Esophagus muscularis mucosa (tissue), 4 donors: Measurements from ENCODE around the gene ST3GAL3.

Source experiments
- EP300 ChIP-seq: sonication (generic); formaldehyde crosslinking; IDR thresholded peaks from one replicate; pipeline ENCODE4 v1.6.1; 2017; ENCODE audit warnings: antibody characterized with exemption
- POLR2A ChIP-seq: fragments of 450-650 bp; IDR thresholded peaks from one replicate; pipeline ENCODE4 v1.6.1; 2017; ENCODE audit warnings: antibody characterized with exemption, moderate library complexity, mild to moderate bottlenecking, low read depth
- POLR2AphosphoS5 ChIP-seq, 2 donors: sonication (generic); formaldehyde crosslinking; IDR thresholded peaks; one replicate each; pipeline ENCODE4 v1.6.1; 2017; ENCODE audit warnings: antibody characterized with exemption in 2 of 2
- TF ChIP-seq, protein P1 (sequence below), 3 experiments: fragments of 200-600 bp in 2 of 3; fragments of 450-650 bp in 1 of 3; sonication (generic) in 2 of 3; IDR thresholded peaks; one replicate each; pipeline ENCODE4 v1.5.1; 2017 to 2019; ENCODE audit warnings: antibody characterized with exemption in 3 of 3, mild to moderate bottlenecking in 2 of 3, moderate library complexity in 1 of 3

DNA sequence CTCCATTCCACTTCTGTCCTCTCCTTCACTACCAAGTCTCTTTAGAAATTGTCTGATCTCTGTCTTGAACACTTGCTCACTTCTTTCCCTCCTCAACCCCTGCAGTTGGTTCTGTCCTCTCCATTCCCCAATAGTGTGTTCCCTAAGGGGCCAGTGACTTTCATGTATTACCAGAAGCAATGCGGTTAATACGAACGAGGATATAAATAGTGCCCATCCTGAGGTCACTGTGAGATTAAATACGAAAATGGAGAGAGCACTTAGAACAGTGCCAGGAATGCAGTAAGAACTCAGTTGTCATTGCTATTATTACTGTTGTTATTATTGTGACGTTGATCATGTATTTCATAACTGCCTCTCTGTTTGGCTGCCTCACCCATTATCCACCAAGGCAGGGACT is 173.3 kb downstream of the ST3GAL3 start:
- TF ChIP-seq POLR2AphosphoS5 (IDR thresholded peaks at IDR 0.05) (peak in 1 of 2 donors; percentile 23), POLR2A (no peak), EP300 (no peak)
- TF ChIP-seq, protein P1, sequence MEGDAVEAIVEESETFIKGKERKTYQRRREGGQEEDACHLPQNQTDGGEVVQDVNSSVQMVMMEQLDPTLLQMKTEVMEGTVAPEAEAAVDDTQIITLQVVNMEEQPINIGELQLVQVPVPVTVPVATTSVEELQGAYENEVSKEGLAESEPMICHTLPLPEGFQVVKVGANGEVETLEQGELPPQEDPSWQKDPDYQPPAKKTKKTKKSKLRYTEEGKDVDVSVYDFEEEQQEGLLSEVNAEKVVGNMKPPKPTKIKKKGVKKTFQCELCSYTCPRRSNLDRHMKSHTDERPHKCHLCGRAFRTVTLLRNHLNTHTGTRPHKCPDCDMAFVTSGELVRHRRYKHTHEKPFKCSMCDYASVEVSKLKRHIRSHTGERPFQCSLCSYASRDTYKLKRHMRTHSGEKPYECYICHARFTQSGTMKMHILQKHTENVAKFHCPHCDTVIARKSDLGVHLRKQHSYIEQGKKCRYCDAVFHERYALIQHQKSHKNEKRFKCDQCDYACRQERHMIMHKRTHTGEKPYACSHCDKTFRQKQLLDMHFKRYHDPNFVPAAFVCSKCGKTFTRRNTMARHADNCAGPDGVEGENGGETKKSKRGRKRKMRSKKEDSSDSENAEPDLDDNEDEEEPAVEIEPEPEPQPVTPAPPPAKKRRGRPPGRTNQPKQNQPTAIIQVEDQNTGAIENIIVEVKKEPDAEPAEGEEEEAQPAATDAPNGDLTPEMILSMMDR (IDR thresholded peaks at IDR 0.05), result no peak
